Measurements from ENCODE around the gene IPO11.

The IPO11 gene

DNA sequence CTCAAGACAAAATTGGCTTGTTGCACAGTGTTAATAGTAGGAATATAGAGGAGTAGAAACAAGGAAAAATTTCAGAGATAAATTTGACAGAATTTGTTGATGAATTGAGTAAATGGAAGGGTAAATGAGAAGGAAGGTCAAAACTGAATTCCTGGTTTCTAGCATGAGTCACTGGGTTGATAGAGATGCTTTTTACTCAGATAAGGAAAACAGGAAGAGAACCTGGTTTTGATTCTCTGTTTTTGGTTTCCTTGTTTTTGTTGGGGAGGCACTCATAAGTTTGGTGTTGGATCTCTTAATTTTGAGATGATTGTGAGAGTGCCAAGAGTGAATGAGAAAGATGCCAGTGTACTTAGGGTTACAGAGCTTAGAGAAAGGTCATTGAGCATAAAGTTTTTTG is 173.2 kb downstream of the IPO11 start:
- DNase-seq (ENCODE audit: low read depth in 2 of 2) = peak in 1 of 2 donors; percentile 29
- TF ChIP-seq, protein P1, sequence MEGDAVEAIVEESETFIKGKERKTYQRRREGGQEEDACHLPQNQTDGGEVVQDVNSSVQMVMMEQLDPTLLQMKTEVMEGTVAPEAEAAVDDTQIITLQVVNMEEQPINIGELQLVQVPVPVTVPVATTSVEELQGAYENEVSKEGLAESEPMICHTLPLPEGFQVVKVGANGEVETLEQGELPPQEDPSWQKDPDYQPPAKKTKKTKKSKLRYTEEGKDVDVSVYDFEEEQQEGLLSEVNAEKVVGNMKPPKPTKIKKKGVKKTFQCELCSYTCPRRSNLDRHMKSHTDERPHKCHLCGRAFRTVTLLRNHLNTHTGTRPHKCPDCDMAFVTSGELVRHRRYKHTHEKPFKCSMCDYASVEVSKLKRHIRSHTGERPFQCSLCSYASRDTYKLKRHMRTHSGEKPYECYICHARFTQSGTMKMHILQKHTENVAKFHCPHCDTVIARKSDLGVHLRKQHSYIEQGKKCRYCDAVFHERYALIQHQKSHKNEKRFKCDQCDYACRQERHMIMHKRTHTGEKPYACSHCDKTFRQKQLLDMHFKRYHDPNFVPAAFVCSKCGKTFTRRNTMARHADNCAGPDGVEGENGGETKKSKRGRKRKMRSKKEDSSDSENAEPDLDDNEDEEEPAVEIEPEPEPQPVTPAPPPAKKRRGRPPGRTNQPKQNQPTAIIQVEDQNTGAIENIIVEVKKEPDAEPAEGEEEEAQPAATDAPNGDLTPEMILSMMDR (IDR thresholded peaks at IDR 0.05; ENCODE audit: low read depth, low read length) = no peak
- no peak overlapping the region for H3K4me3 ChIP-seq (replicated peaks in 1 of 2; ENCODE audit: low read depth in 2 of 2, low read length in 2 of 2)

DNA sequence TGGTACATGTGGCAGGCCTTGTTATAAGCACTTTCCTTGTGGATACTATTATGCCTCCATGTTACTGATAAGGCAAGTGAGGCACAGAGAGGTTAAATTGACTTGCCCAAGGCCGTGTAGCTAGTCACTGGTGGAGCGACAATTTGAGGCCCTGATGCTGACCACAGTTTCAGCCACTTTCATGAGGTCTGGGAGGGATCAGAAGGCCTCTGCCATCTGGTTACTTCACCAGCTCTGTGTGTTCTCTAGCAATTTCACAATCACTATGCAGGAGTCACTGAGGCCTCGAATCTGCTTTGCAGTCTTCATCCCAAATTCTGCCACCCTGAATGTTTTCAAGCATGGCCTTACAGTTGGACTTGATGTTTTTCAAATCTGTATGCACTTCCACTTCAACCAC is 175.2 kb downstream of the IPO11 start:
- DNase-seq (ENCODE audit: low read depth in 2 of 2) = peak; percentile 44 to 48
- TF ChIP-seq, protein P1 (IDR thresholded peaks at IDR 0.05; ENCODE audit: low read depth, low read length) = no peak
- H3K4me3 ChIP-seq (replicated peaks in 1 of 2; ENCODE audit: low read depth in 2 of 2, low read length in 2 of 2) = no peak overlapping the region

DNA sequence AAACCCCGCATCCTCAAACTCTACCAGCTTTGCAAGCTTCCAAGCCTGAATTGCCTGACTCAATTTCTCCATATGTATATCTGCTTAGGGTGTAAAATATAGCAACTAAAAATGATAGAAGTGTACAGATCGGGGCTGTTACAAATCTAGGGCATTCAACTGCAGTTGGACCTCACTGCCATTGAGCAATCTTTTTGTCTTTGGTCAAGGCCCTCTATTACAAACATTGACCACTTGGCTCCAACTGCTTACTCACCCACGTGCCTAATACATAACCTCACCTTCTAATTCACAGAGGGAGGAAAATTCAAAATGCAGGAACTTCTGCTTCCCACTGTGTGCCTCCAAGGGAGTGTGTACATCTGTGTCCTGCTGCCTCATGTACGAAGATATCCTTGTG is 176.1 kb downstream of the IPO11 start:
- DNase-seq (ENCODE audit: low read depth in 2 of 2) = no peak
- H3K4me3 ChIP-seq (replicated peaks in 1 of 2; ENCODE audit: low read depth in 2 of 2, low read length in 2 of 2) = no peak overlapping the region

DNA sequence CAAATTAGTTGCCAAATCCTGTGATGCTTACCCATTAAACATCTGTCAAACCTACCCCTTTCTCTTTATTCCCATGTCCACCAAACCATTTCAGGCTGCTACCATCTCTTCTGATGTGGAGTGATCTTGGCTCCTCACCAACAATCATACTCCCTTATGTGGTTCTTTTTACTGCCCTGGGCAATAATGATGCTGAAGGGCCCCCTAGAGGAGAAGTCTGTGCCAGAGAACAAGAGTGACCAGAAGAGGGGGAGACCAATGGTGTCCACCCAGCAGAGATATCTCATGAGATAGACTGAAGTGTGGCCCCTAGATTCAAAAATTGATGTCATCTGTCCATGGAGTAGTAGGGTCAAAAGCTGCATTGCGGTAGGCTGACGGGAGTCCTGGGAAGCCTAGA is 176.9 kb downstream of the IPO11 start:
- H3K4me3 ChIP-seq (replicated peaks in 1 of 2; ENCODE audit: low read depth in 2 of 2, low read length in 2 of 2) = no peak overlapping the region
- DNase-seq (ENCODE audit: low read depth in 2 of 2) = no peak
- TF ChIP-seq, protein P1 (IDR thresholded peaks at IDR 0.05; ENCODE audit: low read depth, low read length) = no peak

More for the DNA sequence above, 176.1 kb downstream of the IPO11 start:
- TF ChIP-seq, protein P1 (IDR thresholded peaks at IDR 0.05; ENCODE audit: low read depth, low read length) = no peak

DNA sequence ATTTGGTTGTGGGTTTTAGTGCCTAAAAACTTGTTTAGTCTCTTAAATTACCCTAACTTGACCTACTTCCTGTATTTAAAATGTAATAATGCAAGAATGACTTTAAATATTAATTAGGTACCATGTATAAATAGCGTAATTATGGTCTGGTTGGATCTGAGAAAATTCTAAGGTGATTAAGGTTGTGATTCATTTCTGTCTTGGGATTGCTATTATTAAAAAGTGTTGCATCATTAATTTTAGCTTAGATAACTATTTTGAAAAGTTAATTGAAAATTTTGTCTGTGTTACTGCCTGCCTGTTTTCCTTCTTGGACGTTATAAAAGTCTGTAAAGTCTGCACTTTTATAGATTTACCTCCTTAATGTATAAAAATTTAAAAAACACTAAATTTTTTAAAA is 177.8 kb downstream of the IPO11 start:
- DNase-seq (ENCODE audit: low read depth in 2 of 2) = no peak
- TF ChIP-seq, protein P1 (IDR thresholded peaks at IDR 0.05; ENCODE audit: low read depth, low read length) = no peak
- H3K4me3 ChIP-seq (replicated peaks in 1 of 2; ENCODE audit: low read depth in 2 of 2, low read length in 2 of 2) = no peak overlapping the region

DNA sequence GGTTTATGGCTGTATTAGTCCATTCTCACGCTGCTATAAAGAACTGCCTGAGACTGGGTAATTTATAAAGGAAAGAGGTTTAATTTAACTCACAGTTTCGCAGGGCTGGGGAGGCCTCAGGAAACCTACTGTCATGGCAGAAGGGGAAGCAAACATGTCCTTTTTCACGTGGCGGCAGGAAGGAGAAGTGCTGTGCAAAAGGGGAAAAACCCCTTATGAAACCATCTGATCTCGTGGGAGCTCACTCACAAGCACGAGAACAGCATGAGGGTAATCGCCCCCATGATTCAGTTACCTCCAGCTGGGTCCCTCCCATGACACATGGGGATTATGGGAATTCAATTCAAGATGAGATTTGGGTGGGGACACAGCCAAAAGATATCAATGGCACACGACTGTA is 180.0 kb downstream of the IPO11 start:
- H3K4me3 ChIP-seq (replicated peaks in 1 of 2; ENCODE audit: low read depth in 2 of 2, low read length in 2 of 2) = no peak overlapping the region
- DNase-seq (ENCODE audit: low read depth in 2 of 2) = peak in 1 of 2 donors; percentile 28
- TF ChIP-seq, protein P1 (IDR thresholded peaks at IDR 0.05; ENCODE audit: low read depth, low read length) = no peak

DNA sequence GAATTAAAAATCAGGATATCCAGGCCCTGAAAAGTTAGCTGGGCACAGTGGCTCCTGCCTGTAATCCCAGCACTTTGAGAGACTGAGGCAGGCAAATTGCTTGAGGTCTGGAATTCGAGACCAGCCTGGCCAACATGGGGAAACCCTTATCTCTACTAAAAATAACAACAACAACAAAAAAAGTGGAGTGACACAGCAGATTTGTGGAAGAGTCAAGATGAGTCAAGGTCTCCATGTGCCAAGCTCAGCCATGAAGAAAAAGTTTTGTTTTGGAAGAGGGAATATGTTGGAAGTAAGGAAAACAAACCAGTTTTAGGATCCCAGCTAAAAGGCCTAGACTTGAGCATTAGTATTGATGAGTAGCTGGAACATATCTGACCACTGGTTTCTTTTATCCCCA is 180.8 kb downstream of the IPO11 start:
- no peak overlapping the region for H3K4me3 ChIP-seq (replicated peaks in 1 of 2; ENCODE audit: low read depth in 2 of 2, low read length in 2 of 2)
- TF ChIP-seq, protein P1 (IDR thresholded peaks at IDR 0.05; ENCODE audit: low read depth, low read length) = no peak
- DNase-seq (ENCODE audit: low read depth in 2 of 2) = peak; percentile 35 to 76

Data from cardiac fibroblast (primary cell).